K562 (cell line): ENCODE results near the gene PALLD. TPM values are rescaled to one million over a fixed set of nuclear protein-coding genes. Genes with fewer than 3 reads are reported as not detected.

ENCODE experiments used
- ATAC-seq: fragments of 200-7000 bp; cut with Tn5 transposase; 3 replicates; pipeline ENCODE4 v1.9.1; 2020; ENCODE audit warnings: moderate library complexity
- BruUV-seq: library from RNA; stranded (reverse); fragments of 400-500 nt; replicated peaks from 2 replicates; lab custom pipeline; 2021; lab: Mats Ljungman, UMichigan
- CTCF ChIA-PET: fragments of 300-600 bp; formaldehyde crosslinking; extraction: SDS; loops from one replicate; lab custom pipeline; 2021; ENCODE audit warnings: low intra/inter-chr PET ratio; lab: Yijun Ruan, JAX
- POLR2A ChIA-PET: fragments of 300-600, 350-650 bp; sonication (Branson Sonifier 250); formaldehyde crosslinking; extraction: SDS; loops from one replicate; lab custom pipeline; 2021; ENCODE audit warnings: antibody characterized with exemption, inconsistent platforms; lab: Yijun Ruan, JAX
- DNase-seq, 4 experiments: peaks; one replicate each; pipeline versions ENCODE4 v3.0.0 to v3.0.0-alpha.2; 2011 to 2018; ENCODE audit warnings: low spot score in 3 of 4, mixed read lengths in 3 of 4; ENCODE audit errors: extremely low read depth in 1 of 4
- FAIRE-seq: peaks from 2 replicates; lab custom pipeline; 2011; peaks lifted over from hg19 to GRCh38; lab: Jason Lieb, UNC
- H2AFZ ChIP-seq: 2 replicates; pipeline ENCODE4 v1.6.0; 2011; ENCODE audit warnings: low read depth, low read length, control low read depth, inconsistent platforms
- H3K27ac ChIP-seq: fragments of 200-600 bp; 3 replicates; pipeline ENCODE4 v1.8.0; 2011; ENCODE audit warnings: low read depth, mild to moderate bottlenecking, control low read depth, inconsistent platforms, low read length, moderate library complexity, mixed read lengths; ENCODE audit errors: extremely low read depth
- H3K27me3 ChIP-seq, 2 experiments: fragments of 300-600 bp in 1 of 2; 2 replicates in 1 of 2; 3 replicates in 1 of 2; pipeline versions ENCODE4 v1.6.0 to v1.8.0; 2011; ENCODE audit warnings: inconsistent platforms in 2 of 2, low read length in 2 of 2, mild to moderate bottlenecking in 1 of 2, mixed read lengths in 1 of 2, moderate library complexity in 1 of 2; ENCODE audit not compliant: control insufficient read depth in 2 of 2, insufficient read depth in 2 of 2
- H3K36me3 ChIP-seq: fragments of 300-600 bp; 3 replicates; pipeline ENCODE4 v1.8.0; 2011; ENCODE audit warnings: mild to moderate bottlenecking, low read length, inconsistent platforms; ENCODE audit not compliant: control insufficient read depth, insufficient read depth
- H3K4me1 ChIP-seq, 2 experiments: fragments of 200-600 bp in 1 of 2; replicated peaks in 1 of 2; 2 replicates in 1 of 2; 3 replicates in 1 of 2; pipeline versions ENCODE4 v1.5.1 to v1.8.0; 2011; ENCODE audit warnings: inconsistent platforms in 2 of 2, low read length in 2 of 2, mild to moderate bottlenecking in 1 of 2, mixed read lengths in 1 of 2, moderate library complexity in 1 of 2; ENCODE audit not compliant: control insufficient read depth in 2 of 2, insufficient read depth in 2 of 2
- H3K4me2 ChIP-seq: 2 replicates; pipeline ENCODE4 v1.6.1; 2011; ENCODE audit warnings: low read length, control low read depth, inconsistent platforms, mixed read lengths; ENCODE audit not compliant: insufficient read depth
- H3K4me3 ChIP-seq: fragments of 200-600 bp; sonication (generic), shearing (Covaris generic); 2 replicates; pipeline ENCODE4 v1.5.1; 2016; ENCODE audit warnings: control low read depth, inconsistent platforms
- H3K79me2 ChIP-seq: fragments of 200-600 bp; 3 replicates; pipeline ENCODE4 v1.8.0; 2011; ENCODE audit warnings: low read length, inconsistent platforms; ENCODE audit not compliant: control insufficient read depth, insufficient read depth
- H3K9ac ChIP-seq, 2 experiments: 2 replicates each; pipeline versions ENCODE4 v1.6.0 to v1.6.1; 2011; ENCODE audit warnings: low read depth in 2 of 2, low read length in 2 of 2, control low read depth in 1 of 2, inconsistent platforms in 1 of 2, mild to moderate bottlenecking in 1 of 2, mixed read lengths in 1 of 2; ENCODE audit not compliant: insufficient read depth in 1 of 2
- H3K9me1 ChIP-seq: one replicate; pipeline ENCODE4 v1.6.0; 2011; ENCODE audit warnings: inconsistent platforms, mild to moderate bottlenecking, low read length, moderate library complexity; ENCODE audit not compliant: control insufficient read depth, insufficient read depth
- H3K9me3 ChIP-seq: replicated peaks from 2 replicates; pipeline ENCODE4 v1.5.1; 2011; ENCODE audit warnings: low read depth, low read length, inconsistent platforms; ENCODE audit not compliant: control insufficient read depth, insufficient read depth
- H4K20me1 ChIP-seq: replicated peaks from 2 replicates; pipeline ENCODE4 v1.6.1; 2011; ENCODE audit warnings: low read length, inconsistent platforms, mixed read lengths; ENCODE audit not compliant: control insufficient read depth, insufficient read depth
- ARID1B ChIP-seq: fragments of 450-650 bp; IDR thresholded peaks from 2 replicates; pipeline ENCODE4 v1.6.1; 2016; ENCODE audit warnings: antibody characterized with exemption, mild to moderate bottlenecking, inconsistent platforms
- CXXC5 ChIP-seq: fragments of 250-450 bp; sonication (Bioruptor Pico); IDR thresholded peaks from 2 replicates; pipeline ENCODE4 v1.8.0; 2022; ENCODE audit warnings: inconsistent platforms, mild to moderate bottlenecking, moderate library complexity
- DEAF1 ChIP-seq: fragments of 450-650 bp; formaldehyde crosslinking; IDR thresholded peaks from 2 replicates; pipeline ENCODE4 v1.4.0; 2020; ENCODE audit warnings: mild to moderate bottlenecking, moderate library complexity
- EGR1 ChIP-seq: fragments of 450-650 bp; conservative IDR thresholded peaks from 2 replicates; pipeline ENCODE4 v1.6.1; 2017; ENCODE audit warnings: mild to moderate bottlenecking
- FOXA1 ChIP-seq: fragments of 450-650 bp; IDR thresholded peaks from 2 replicates; pipeline ENCODE4 v1.6.1; 2016; ENCODE audit warnings: mild to moderate bottlenecking, borderline replicate concordance
- KAT2B ChIP-seq: IDR thresholded peaks from one replicate; pipeline ENCODE4 v1.6.1; 2012; ENCODE audit warnings: low read depth, mild to moderate bottlenecking, control low read depth, inconsistent platforms, low read length, moderate library complexity
- NFIC ChIP-seq: fragments of 450-650 bp; IDR thresholded peaks from 2 replicates; pipeline ENCODE4 v1.6.1; 2017; ENCODE audit warnings: mild to moderate bottlenecking, inconsistent platforms
- PTTG1 ChIP-seq: fragments of 450-650 bp; IDR thresholded peaks from 2 replicates; pipeline ENCODE4 v1.6.1; 2016; ENCODE audit warnings: low read depth, mild to moderate bottlenecking, missing genetic modification characterization, missing compliant biosample characterization
- SIX5 ChIP-seq, 2 experiments: IDR thresholded peaks; 2 replicates each; pipeline ENCODE4 v1.6.1; 2011; ENCODE audit warnings: low read length in 2 of 2, borderline replicate concordance in 1 of 2, low read depth in 1 of 2, mild to moderate bottlenecking in 1 of 2, moderate library complexity in 1 of 2; ENCODE audit not compliant: insufficient read depth in 1 of 2
- SMARCA4 ChIP-seq: fragments of 450-650 bp; IDR thresholded peaks from 2 replicates; pipeline ENCODE4 v1.6.1; 2016
- TAF7 ChIP-seq: fragments of 450-650 bp; IDR thresholded peaks from 2 replicates; pipeline ENCODE4 v1.6.1; 2016; ENCODE audit warnings: missing genetic modification characterization, missing compliant biosample characterization
- TARDBP ChIP-seq: fragments of 450-650 bp; IDR thresholded peaks from 2 replicates; pipeline ENCODE4 v1.6.1; 2016
- TCF3 ChIP-seq: sonication (generic); formaldehyde crosslinking; IDR thresholded peaks from 2 replicates; pipeline ENCODE4 v1.4.0; 2020; ENCODE audit warnings: mild to moderate bottlenecking, missing genetic modification reagents
- TCFL5 ChIP-seq: fragments of 250-450 bp; sonication (Bioruptor Pico); conservative IDR thresholded peaks from 2 replicates; pipeline ENCODE4 v1.6.1; 2021; ENCODE audit warnings: mild to moderate bottlenecking, moderate library complexity, matching md5 sums
- WGBS: fragments of 100-300 bp; shearing (Covaris generic); methylation state at CpG from one replicate; pipeline ENCODE4 v1.1.6; 2016; ENCODE audit warnings: low coverage, mixed read lengths; ENCODE audit not compliant: insufficient coverage; ENCODE audit errors: missing lambda C conversion rate; 5-methylcytosine and 5-hydroxymethylcytosine counted together
- in situ Hi-C: fragments of 300-500 bp; cut with MboI; formaldehyde crosslinking; loops from 4 replicates; pipeline ENCODE4 v1.15.0; 2018; ENCODE audit warnings: inconsistent platforms, mixed read lengths
- intact Hi-C: fragments of 100-400 bp; cut with micrococcal nuclease; formaldehyde crosslinking; loops from 2 replicates; pipeline ENCODE4 v1.14.2; 2022
- polyA plus RNA-seq, 8 experiments: library from polyadenylated mRNA; depleted of rRNA in 4 of 8; stranded (reverse) in 5 of 8; unstranded in 3 of 8; fragments of >200 nt; fragmentation: Nextera tagmentation in 2 of 8; fragmentation: Illumina TruSeq in 1 of 8; extraction: Ambion mirVana in 2 of 8; extraction: Trizol in 1 of 8; gene quantifications; 2 replicates each; pipeline versions ENCODE4 v1.2.1 to v1.2.3, GENCODE V29; 2011 to 2014; ENCODE audit warnings: inconsistent platforms in 1 of 8, missing spikeins in 1 of 8
- total RNA-seq, 7 experiments: library from RNA; depleted of rRNA in 6 of 7; stranded (reverse); fragments of >200 nt in 6 of 7; fragmentation: Illumina TruSeq in 2 of 7; extraction: Trizol in 2 of 7; gene quantifications; 2 replicates each; pipeline versions ENCODE4 v1.2.1 to v1.2.3, GENCODE V29; 2011 to 2021; ENCODE audit warnings: low replicate concordance in 1 of 7
- TF ChIP-seq, protein P1 (sequence below): fragments of 250-450 bp; sonication (Bioruptor Pico); IDR thresholded peaks from 2 replicates; pipeline ENCODE4 v1.4.0; 2020
- TF ChIP-seq, protein P2 (sequence below): fragments of 450-650 bp; IDR thresholded peaks from one replicate; pipeline ENCODE4 v1.6.1; 2018; ENCODE audit warnings: mild to moderate bottlenecking, moderate library complexity; ENCODE audit not compliant: partially characterized antibody

Gene PALLD
- total and polyA plus RNA-seq, 9 of the 15 experiments (the other 6 are each of a cell fraction or from before 2014, with no cell fraction given): 0.01 to 0.35 (median 0.06) TPM; not detected in 3

GRCh38 chr4:168878623-168879022, 381.8 kb downstream of the PALLD start:
- 3% methylated on average over 2 of the region's 2 CpGs for WGBS
- ATAC-seq: no peak
- no peak for DNase-seq
- Histone ChIP-seq H3K9me3 (no peaks in the 10 kb centered on the region), H3K4me2 (no peak overlapping the region), H3K9ac (no peak overlapping the region), H3K36me3 (no peaks in the 10 kb centered on the region), H3K9me1 (no peaks in the 10 kb centered on the region), H3K4me3 (no peak overlapping the region), H4K20me1 (no peaks in the 10 kb centered on the region), H2AFZ (no peak overlapping the region), H3K79me2 (no peaks in the 10 kb centered on the region), H3K27me3 (peaks cover 0 to 11% of the 10 kb centered on the region in 2 experiments; a peak in 3 of 5 replicates), H3K27ac (no peak overlapping the region), H3K4me1 (peaks cover 0 to 3% of the 10 kb centered on the region in 2 experiments; a peak in 2 of 5 replicates)
- ChIA-PET POLR2A (no interaction called here), CTCF (no interaction called here)
- intact Hi-C loops (no loop called here), in situ Hi-C loops (no loop called here)
- BruUV-seq: no TSS peak
- no peak for FAIRE-seq
- TF ChIP-seq ARID1B (no peak), TCF3 (CRISPR knock-in tag) (no peak), TCFL5 (CRISPR knock-in tag) (no peak), DEAF1 (no peak), TARDBP (no peak), CXXC5 (no peak), TAF7 (tag) (no peak), FOXA1 (no peak), KAT2B (no peak), SIX5 (IDR thresholded peaks at IDR 0.05; ENCODE audit: borderline replicate concordance in 1 of 2, insufficient read depth in 1 of 2, low read depth in 1 of 2, low read length in 2 of 2) (no peak), NFIC (no peak), SMARCA4 (no peak), PTTG1 (no peak), EGR1 (no peak)
- TF ChIP-seq, protein P1, sequence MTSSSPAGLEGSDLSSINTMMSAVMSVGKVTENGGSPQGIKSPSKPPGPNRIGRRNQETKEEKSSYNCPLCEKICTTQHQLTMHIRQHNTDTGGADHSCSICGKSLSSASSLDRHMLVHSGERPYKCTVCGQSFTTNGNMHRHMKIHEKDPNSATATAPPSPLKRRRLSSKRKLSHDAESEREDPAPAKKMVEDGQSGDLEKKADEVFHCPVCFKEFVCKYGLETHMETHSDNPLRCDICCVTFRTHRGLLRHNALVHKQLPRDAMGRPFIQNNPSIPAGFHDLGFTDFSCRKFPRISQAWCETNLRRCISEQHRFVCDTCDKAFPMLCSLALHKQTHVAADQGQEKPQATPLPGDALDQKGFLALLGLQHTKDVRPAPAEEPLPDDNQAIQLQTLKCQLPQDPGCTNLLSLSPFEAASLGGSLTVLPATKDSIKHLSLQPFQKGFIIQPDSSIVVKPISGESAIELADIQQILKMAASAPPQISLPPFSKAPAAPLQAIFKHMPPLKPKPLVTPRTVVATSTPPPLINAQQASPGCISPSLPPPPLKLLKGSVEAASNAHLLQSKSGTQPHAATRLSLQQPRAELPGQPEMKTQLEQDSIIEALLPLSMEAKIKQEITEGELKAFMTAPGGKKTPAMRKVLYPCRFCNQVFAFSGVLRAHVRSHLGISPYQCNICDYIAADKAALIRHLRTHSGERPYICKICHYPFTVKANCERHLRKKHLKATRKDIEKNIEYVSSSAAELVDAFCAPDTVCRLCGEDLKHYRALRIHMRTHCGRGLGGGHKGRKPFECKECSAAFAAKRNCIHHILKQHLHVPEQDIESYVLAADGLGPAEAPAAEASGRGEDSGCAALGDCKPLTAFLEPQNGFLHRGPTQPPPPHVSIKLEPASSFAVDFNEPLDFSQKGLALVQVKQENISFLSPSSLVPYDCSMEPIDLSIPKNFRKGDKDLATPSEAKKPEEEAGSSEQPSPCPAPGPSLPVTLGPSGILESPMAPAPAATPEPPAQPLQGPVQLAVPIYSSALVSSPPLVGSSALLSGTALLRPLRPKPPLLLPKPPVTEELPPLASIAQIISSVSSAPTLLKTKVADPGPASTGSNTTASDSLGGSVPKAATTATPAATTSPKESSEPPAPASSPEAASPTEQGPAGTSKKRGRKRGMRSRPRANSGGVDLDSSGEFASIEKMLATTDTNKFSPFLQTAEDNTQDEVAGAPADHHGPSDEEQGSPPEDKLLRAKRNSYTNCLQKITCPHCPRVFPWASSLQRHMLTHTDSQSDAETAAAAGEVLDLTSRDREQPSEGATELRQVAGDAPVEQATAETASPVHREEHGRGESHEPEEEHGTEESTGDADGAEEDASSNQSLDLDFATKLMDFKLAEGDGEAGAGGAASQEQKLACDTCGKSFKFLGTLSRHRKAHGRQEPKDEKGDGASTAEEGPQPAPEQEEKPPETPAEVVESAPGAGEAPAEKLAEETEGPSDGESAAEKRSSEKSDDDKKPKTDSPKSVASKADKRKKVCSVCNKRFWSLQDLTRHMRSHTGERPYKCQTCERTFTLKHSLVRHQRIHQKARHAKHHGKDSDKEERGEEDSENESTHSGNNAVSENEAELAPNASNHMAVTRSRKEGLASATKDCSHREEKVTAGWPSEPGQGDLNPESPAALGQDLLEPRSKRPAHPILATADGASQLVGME (CRISPR knock-in tag): no peak
- TF ChIP-seq, protein P2, sequence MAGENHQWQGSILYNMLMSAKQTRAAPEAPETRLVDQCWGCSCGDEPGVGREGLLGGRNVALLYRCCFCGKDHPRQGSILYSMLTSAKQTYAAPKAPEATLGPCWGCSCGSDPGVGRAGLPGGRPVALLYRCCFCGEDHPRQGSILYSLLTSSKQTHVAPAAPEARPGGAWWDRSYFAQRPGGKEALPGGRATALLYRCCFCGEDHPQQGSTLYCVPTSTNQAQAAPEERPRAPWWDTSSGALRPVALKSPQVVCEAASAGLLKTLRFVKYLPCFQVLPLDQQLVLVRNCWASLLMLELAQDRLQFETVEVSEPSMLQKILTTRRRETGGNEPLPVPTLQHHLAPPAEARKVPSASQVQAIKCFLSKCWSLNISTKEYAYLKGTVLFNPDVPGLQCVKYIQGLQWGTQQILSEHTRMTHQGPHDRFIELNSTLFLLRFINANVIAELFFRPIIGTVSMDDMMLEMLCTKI: no peak
